Thoracic aorta (tissue), 2 donors: Measurements from ENCODE around the gene FAM13C. TPM values are rescaled to one million over a fixed set of nuclear protein-coding genes. Genes with fewer than 3 reads are reported as not detected.
A peak's percentile ranks its signal among the peaks of the same experiment; 100 is the strongest.

Experiments used
- ATAC-seq: fragments of 150-250 bp; one replicate; pipeline ENCODE4 v1.8.0; 2017; ENCODE audit warnings: low read depth; ENCODE audit not compliant: insufficient number of reproducible peaks, low FRiP score
- DNase-seq: peaks from one replicate; pipeline ENCODE4 v3.0.0-alpha.2; 2020; ENCODE audit warnings: low spot score
- H3K27ac ChIP-seq, 2 donors: fragments of 200-600 bp; sonication (generic); 1 replicate in 1 of 2; 2 replicates in 1 of 2; pipeline ENCODE4 v1.5.1; 2016; ENCODE audit warnings: mild to moderate bottlenecking in 2 of 2, moderate library complexity in 2 of 2
- H3K27me3 ChIP-seq: fragments of 200-600 bp; sonication (generic); replicated peaks from 2 replicates; pipeline ENCODE4 v1.6.0; 2016; ENCODE audit warnings: mild to moderate bottlenecking; ENCODE audit not compliant: insufficient read depth
- H3K36me3 ChIP-seq: fragments of 200-600 bp; sonication (generic); one replicate; pipeline ENCODE4 v1.5.1; 2016
- H3K4me1 ChIP-seq, 2 donors: fragments of 200-600 bp; sonication (generic); 1 replicate in 1 of 2; 2 replicates in 1 of 2; pipeline versions ENCODE4 v1.5.1 to v1.6.0; 2016; ENCODE audit warnings: low read depth in 2 of 2, mild to moderate bottlenecking in 1 of 2; ENCODE audit not compliant: control insufficient read depth in 1 of 2
- H3K4me3 ChIP-seq: fragments of 200-600 bp; sonication (generic); 2 replicates; pipeline ENCODE4 v1.5.1; 2016; ENCODE audit warnings: mild to moderate bottlenecking
- H3K9me3 ChIP-seq: fragments of 200-600 bp; sonication (generic); 2 replicates; pipeline ENCODE4 v1.5.1; 2016
- total RNA-seq, 2 donors: library from RNA; depleted of rRNA; stranded (reverse); fragments of >200 nt; gene quantifications; one replicate each; pipeline versions ENCODE4 v1.1.0 to v1.2.3, GENCODE V29; 2016
- TF ChIP-seq, protein P1 (sequence below): fragments of 200-600 bp; sonication (generic); IDR thresholded peaks from one replicate; pipeline ENCODE4 v1.5.1; 2019; ENCODE audit warnings: antibody characterized with exemption

The FAM13C gene
- total RNA-seq, 2 donors from 2014 or later, result 20.4 to 30.9 TPM

DNA sequence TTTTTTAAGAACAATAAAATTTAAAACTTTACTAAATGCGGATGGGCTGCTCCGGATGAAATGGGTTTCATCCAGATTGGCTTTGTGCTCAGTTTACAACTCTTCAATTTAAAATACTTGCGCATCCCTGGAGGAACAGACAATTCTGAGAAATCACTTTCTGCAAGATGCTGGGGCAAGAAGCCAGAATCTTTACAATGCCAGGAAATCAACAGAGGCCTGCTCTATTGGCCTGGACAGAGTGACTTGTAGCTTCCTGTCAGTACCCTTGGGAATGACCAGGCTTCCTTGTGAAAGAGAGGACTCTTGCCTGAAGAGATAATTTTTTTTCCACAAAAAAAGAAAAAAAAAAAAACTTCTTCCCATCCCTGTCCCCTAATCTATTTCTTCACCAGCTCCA lies 3.9 kb upstream of the FAM13C start:
- TF ChIP-seq, protein P1, sequence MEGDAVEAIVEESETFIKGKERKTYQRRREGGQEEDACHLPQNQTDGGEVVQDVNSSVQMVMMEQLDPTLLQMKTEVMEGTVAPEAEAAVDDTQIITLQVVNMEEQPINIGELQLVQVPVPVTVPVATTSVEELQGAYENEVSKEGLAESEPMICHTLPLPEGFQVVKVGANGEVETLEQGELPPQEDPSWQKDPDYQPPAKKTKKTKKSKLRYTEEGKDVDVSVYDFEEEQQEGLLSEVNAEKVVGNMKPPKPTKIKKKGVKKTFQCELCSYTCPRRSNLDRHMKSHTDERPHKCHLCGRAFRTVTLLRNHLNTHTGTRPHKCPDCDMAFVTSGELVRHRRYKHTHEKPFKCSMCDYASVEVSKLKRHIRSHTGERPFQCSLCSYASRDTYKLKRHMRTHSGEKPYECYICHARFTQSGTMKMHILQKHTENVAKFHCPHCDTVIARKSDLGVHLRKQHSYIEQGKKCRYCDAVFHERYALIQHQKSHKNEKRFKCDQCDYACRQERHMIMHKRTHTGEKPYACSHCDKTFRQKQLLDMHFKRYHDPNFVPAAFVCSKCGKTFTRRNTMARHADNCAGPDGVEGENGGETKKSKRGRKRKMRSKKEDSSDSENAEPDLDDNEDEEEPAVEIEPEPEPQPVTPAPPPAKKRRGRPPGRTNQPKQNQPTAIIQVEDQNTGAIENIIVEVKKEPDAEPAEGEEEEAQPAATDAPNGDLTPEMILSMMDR, result no peak
- Histone ChIP-seq H3K27ac (no peak overlapping the region), H3K36me3 (no peaks in the 10 kb centered on the region), H3K27me3 (no peaks in the 10 kb centered on the region), H3K4me3 (no peak overlapping the region), H3K4me1 (peaks cover 0 to under 1% of the 10 kb centered on the region in 2 donors), H3K9me3 (no peaks in the 10 kb centered on the region)
- no peak for ATAC-seq
- no peak for DNase-seq

DNA sequence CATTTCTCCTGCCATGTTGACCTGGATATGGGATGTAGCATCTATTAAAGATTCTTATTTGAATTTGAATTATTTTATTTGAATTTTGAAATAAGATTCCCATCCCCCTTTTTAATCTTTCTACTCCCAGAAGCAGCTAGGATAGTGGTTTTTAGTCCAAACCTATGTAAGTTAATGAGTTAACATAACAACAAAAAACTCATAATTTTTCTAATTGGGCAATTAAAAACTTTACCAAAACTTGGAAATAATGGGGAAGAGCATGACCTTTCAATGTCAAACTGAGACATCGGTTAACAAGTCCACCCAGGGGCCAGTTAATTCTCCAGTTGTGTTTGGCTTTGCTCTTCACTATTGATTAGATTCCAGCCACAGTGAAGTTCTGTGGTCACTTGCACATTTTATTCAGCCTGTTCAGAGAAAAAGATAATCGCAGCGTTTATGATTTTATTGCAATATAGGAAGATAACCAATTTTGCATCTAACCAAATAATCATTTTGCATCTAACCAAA lies 1.2 kb upstream of the FAM13C start:
- peak overlapping the region; percentile 94 for H3K4me3 ChIP-seq
- H3K36me3 ChIP-seq, result no peaks in the 10 kb centered on the region
- DNase-seq (no peak), ATAC-seq (no peak)
- TF ChIP-seq, protein P1, result no peak
- peaks cover 9 to 28% of the 10 kb centered on the region in 2 donors for H3K4me1 ChIP-seq
- no peaks in the 10 kb centered on the region for H3K9me3 ChIP-seq
- no peaks in the 10 kb centered on the region for H3K27me3 ChIP-seq
- H3K27ac ChIP-seq, result no peak overlapping the region

DNA sequence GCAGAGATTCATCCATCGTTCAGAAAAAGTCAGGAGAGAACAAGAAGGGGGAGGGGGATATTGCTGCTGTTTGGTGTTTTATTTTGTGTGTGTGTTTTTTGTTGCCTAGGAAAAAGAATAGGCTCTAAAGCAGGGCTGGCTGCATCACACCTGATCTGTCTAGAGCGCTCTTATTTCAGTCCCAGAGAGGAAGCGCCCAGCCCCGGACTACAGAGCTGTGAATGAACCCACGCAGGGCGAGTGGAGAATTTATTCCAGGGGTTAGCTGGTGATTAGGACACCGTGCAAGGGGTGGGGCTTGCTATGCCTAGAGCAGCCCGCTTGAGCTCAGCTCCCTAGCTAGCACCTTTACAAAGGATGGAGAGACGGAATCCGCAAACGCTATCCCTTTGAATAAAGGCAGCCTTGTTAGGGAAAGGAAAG lies 621 bp upstream of the FAM13C start:
- Histone ChIP-seq H3K9me3 (no peaks in the 10 kb centered on the region), H3K4me1 (peaks cover 9 to 33% of the 10 kb centered on the region in 2 donors), H3K36me3 (no peaks in the 10 kb centered on the region), H3K27ac (peak overlapping the region; percentile 66 to 67), H3K27me3 (no peaks in the 10 kb centered on the region), H3K4me3 (peak overlapping the region; percentile 94)
- peak; percentile 44 for ATAC-seq
- TF ChIP-seq, protein P1, result no peak
- no peak for DNase-seq

DNA sequence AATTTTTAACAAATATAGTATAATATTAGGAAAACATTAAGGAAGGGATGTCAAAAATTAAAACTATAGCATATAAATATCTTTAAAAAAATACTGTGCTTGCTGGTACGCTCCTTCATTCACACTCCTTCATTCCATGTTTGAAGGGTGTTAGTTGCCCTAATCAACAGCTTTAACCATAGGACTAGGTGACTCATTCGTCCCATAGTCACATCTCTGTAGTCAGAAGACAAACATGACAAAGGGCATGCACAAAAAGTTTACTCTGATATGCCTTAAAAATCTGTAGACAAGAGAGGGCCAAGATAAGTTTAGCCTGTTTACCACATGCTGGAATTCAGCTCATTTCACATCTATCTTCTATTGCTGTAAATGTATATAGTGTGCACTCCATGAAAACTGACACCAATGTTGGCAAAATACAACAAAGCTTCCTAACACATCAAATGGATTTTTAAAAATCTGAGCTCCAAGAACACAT lies 646 bp downstream of the FAM13C start:
- ATAC-seq (no peak), DNase-seq (no peak)
- H3K4me3 ChIP-seq, result peak overlapping the region; percentile 94
- peak overlapping the region; percentile 66 to 67 for H3K27ac ChIP-seq
- H3K9me3 ChIP-seq, result no peaks in the 10 kb centered on the region
- TF ChIP-seq, protein P1, result no peak
- no peaks in the 10 kb centered on the region for H3K27me3 ChIP-seq
- peaks cover 9 to 33% of the 10 kb centered on the region in 2 donors for H3K4me1 ChIP-seq
- H3K36me3 ChIP-seq, result no peaks in the 10 kb centered on the region

DNA sequence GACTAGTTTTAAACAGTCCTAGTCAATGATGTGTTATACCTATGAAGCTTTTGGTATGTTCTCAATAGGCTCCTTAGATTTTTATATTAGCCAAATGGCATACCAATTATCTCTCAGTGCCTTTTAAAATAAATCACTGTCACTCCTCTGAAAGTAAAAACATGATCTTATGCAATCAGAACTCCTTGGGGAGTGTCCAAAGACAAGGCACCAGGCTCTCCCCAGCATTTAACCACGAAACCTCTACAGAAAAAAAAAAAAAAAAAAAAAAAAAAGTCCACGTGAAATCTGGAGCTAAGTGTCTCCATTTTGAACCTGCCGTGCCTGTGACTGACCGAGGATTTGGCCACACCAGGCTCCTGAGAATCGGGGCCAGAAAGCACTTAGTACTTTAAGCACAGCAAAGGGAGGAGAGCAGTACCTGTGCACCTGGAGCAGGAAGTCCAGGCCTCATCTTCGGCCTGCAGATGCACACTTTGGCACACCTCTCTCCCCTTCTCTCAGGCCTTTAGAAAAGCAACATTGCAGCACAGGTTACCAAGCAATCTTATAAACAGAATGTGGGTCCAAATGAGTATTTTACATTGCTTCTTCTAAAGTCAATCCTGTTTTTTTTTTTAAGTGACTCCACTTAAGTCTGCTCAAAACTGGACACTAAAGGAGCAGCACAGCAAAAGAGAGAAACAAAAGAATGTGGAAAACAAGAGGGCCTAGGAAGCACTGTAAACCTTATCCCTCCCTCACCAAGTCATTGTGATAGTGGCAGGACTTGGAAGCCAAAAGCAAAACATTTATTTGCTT lies 1.5 kb downstream of the FAM13C start:
- peak overlapping the region; percentile 94 for H3K4me3 ChIP-seq
- TF ChIP-seq, protein P1, result no peak
- H3K36me3 ChIP-seq, result no peaks in the 10 kb centered on the region
- ATAC-seq (no peak), DNase-seq (no peak)
- H3K4me1 ChIP-seq, result peaks cover 9 to 33% of the 10 kb centered on the region in 2 donors
- no peak overlapping the region for H3K27ac ChIP-seq
- no peaks in the 10 kb centered on the region for H3K27me3 ChIP-seq
- H3K9me3 ChIP-seq, result no peaks in the 10 kb centered on the region
